AG04449 (cell line): ENCODE results near the gene C10orf143.

Source experiments
- CTCF ChIA-PET: fragments of 350-600 bp; formaldehyde crosslinking; extraction: SDS; loops from one replicate; lab custom pipeline; 2021; ENCODE audit warnings: antibody characterized with exemption; lab: Yijun Ruan, JAX
- POLR2A ChIA-PET: fragments of 400-600, 350-600 bp; formaldehyde crosslinking; extraction: SDS; loops from one replicate; lab custom pipeline; 2020; ENCODE audit warnings: antibody characterized with exemption, inconsistent platforms; lab: Yijun Ruan, JAX
- DNase-seq: peaks from one replicate; pipeline ENCODE4 v3.0.0-alpha.2; 2010; ENCODE audit warnings: low read depth, low spot score
- H3K4me3 ChIP-seq: 2 replicates; pipeline ENCODE4 v1.5.1; 2011; ENCODE audit warnings: low read depth, mild to moderate bottlenecking, control low read depth, low read length
- CTCF ChIP-seq: IDR thresholded peaks from one replicate; pipeline ENCODE4 v1.5.1; 2011; ENCODE audit warnings: mild to moderate bottlenecking, moderate library complexity, low read length, control low read depth, inconsistent platforms; ENCODE audit not compliant: insufficient read depth; ENCODE audit errors: missing control alignments

C10orf143 gene

GRCh38 chr10:130023454-130024230 lies 87.0 kb downstream of the C10orf143 start:
- ChIA-PET POLR2A (no interaction called here), CTCF (interaction anchor here (0.6 to 0.7 kb wide), 2 partner anchors 34 to 53 kb away, joined by 3 to 4 read pairs; no protein-coding TSS in a partner anchor)
- no peak for DNase-seq
- no peak overlapping the region for H3K4me3 ChIP-seq
- no peak for TF ChIP-seq CTCF

DNA sequence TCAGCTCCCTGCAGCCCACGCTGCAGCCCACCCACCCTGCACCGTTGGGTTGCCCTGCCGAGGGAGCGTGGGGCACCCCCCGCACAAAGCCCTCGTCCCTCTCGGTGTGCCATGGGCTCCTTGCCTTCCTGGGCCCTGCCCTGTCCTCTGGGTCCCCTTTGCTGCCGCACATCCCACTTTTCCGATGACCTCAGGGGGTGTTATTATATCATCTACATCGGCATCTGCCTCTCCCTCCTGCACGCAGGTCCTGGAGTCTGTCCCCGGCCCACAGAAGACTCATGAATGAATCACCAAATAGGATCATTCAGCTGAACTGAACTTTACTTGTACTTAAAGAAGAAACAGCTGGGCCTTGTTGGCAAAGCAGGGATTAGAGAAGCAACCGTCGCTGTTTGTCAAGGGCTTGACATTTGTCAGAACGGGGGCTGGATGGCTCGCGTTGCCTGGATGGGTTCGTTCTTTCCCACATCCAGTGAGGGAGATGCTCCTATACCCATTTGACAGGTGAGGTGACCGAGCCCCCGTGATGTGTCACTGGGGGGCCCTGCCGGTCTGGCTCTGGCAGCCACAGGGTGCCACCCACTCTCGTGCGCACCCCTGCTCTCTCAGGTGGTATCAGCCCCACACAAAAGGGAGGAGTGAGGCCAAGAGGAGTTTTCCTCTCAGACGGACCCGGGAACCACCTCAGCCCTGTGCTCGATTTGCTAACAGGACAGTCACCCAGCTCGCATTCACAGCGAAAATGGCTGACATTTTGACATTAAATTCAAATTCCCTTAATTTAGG lies 87.9 kb downstream of the C10orf143 start:
- TF ChIP-seq CTCF: no peak
- ChIA-PET POLR2A (interaction anchor here (1.0 kb wide), 1 partner anchor 10 kb away, joined by 3 read pairs; no protein-coding TSS in a partner anchor), CTCF (interaction anchor here (0.7 kb wide), 1 partner anchor 52 kb away, joined by 3 read pairs; no protein-coding TSS in a partner anchor)
- DNase-seq: peak; percentile 81
- H3K4me3 ChIP-seq: no peak overlapping the region

DNA sequence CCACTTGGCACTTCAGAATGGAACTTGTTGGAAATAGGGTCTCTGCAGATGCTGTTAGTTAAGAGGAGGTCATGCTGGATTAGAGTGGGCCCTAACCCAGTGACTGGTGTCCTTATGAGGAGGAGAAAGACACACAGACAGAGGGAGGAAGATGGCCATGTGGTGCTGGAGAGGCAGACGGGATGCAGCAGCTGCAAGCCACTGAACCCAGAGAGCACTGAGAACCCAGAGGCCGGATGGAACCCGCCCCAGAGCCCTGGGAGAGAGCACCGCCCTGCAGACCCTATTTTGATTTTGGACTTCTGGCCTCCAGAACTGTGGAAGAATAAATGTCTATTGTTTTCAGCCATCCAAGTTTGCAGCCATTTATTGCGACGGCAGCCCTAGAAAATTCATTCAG lies 88.5 kb downstream of the C10orf143 start:
- POLR2A ChIA-PET: interaction anchor here (1.0 to 1.2 kb wide), 3 partner anchors 11 to 89 kb away, joined by 3 to 7 read pairs (median 6); partner anchors contain the start of gene C10orf143
- no peak for TF ChIP-seq CTCF
- no peak overlapping the region for H3K4me3 ChIP-seq
- CTCF ChIA-PET: interaction anchor here (2.4 kb wide), 1 partner anchor 88 kb away, joined by 8 read pairs; the partner anchor contains the start of gene C10orf143
- no peak for DNase-seq

DNA sequence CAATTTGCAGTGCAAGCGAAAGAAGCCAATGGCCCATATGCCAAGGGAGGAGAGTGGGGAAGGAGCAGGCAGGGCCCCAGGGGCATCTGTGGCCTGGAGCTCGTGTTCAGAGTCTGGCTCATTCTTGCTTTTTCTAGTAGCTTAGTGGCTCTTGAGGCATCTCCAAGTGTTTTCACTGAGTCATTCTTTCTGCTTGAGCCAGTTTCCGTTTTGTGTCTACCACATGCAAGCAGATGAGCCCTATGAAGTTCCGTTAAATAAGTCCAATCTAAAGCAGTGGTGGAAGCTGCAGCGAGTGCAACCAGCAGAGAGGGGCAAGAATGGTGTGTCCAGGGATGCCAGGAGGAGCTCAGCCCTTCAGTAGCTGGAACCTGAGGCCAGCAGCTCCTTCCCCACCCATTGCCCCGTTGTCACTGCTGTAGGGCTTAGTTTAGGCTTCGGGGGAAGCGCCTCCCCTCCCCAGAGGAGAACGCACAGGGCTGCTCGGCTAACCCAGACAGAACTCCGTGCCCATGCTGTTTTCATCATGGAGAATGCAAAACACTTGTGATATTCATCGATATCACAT lies 89.2 kb downstream of the C10orf143 start:
- ChIA-PET CTCF (interaction anchor here (0.9 to 2.4 kb wide), 4 partner anchors 21 to 106 kb away, joined by 3 to 8 read pairs (median 3); partner anchors contain the start of gene C10orf143), POLR2A (interaction anchor here (0.5 to 1.5 kb wide), 6 partner anchors 12 to 133 kb away, joined by 3 to 7 read pairs (median 4); partner anchors contain the start of gene C10orf143)
- H3K4me3 ChIP-seq: peak overlapping the region; percentile 27; the same call in 1 of the 2 replicates
- no peak for TF ChIP-seq CTCF
- peak; percentile 90 for DNase-seq

GRCh38 chr10:130020651-130021382 lies 89.8 kb downstream of the C10orf143 start:
- ChIA-PET CTCF (interaction anchor here (0.9 to 2.4 kb wide), 5 partner anchors 14 to 106 kb away, joined by 3 to 8 read pairs (median 3); partner anchors contain the start of gene C10orf143), POLR2A (interaction anchor here (0.5 to 1.5 kb wide), 6 partner anchors 12 to 134 kb away, joined by 3 to 7 read pairs (median 4); partner anchors contain the start of gene C10orf143)
- H3K4me3 ChIP-seq: no peak overlapping the region
- no peak for TF ChIP-seq CTCF
- DNase-seq: no peak
